ENCODE results near the gene ITGA5. TPM values are rescaled to one million over a fixed set of nuclear protein-coding genes. Genes with fewer than 3 reads are reported as not detected.

The ITGA5 gene
- total and polyA plus RNA-seq, 2 of the 13 experiments (the other 11 are each of a cell fraction or from before 2014, with no cell fraction given): 0.20 to 0.40 TPM

- in situ Hi-C loops (cut with HindIII; ENCODE audit: extremely low pct_ligation_motif_present, low pct_unique_long_range_greater_than_20kb) (loop anchor here (10.0 kb wide), 1 partner anchor 382 kb away; no protein-coding TSS in a partner anchor), intact Hi-C loops (cut with micrococcal nuclease; ENCODE audit: unreplicated experiment) (no loop called here)
- Histone ChIP-seq H4K20me1 (ENCODE audit: insufficient read depth, low read length) (no peaks in the 10 kb centered on the region), H3K4me2 (ENCODE audit: low read depth, low read length) (no peak overlapping the region), H2AFZ (ENCODE audit: low read length) (no peak overlapping the region), H3K36me3 (replicated peaks in 1 of 2; ENCODE audit: control insufficient read depth in 1 of 2, insufficient read depth in 2 of 2, low read length in 2 of 2) (no peaks in the 10 kb centered on the region), H3K9ac (ENCODE audit: insufficient read depth, low read depth, low read length) (no peak overlapping the region), H3K79me2 (ENCODE audit: insufficient read depth, low read length) (no peaks in the 10 kb centered on the region), H3K4me3 (replicated peaks in 1 of 3; ENCODE audit: insufficient read depth in 1 of 3, low read depth in 2 of 3, low read length in 3 of 3) (no peak overlapping the region), H3K9me3 (ENCODE audit: low read length) (no peaks in the 10 kb centered on the region), H3K4me1 (ENCODE audit: insufficient read depth, low read length) (peaks cover 27% of the 10 kb centered on the region), H3K27me3 (ENCODE audit: control insufficient read depth in 1 of 2, insufficient read depth in 2 of 2, low read length in 2 of 2) (peaks cover 0 to 14% of the 10 kb centered on the region in 2 experiments; a peak in 1 of 5 replicates), H3K27ac (ENCODE audit: extremely low read length, insufficient read depth, low read length) (no peak overlapping the region)
- CTCF ChIA-PET (ENCODE audit: low intra/inter-chr PET ratio, low total read pairs): no interaction called here
- FAIRE-seq: no peak
- POLR2A ChIA-PET: no interaction called here
- no peak for ATAC-seq
- BruUV-seq (replicated peaks): no TSS peak
- no peak for DNase-seq (ENCODE audit: low spot score)
- WGBS (ENCODE audit: low lambda C conversion rate): 72% methylated on average over 2 of the region's 4 CpGs
- no peak for TF ChIP-seq BORCS8-MEF2B (CRISPR knock-in tag; IDR thresholded peaks at IDR 0.05)
- TF ChIP-seq SIX1 (CRISPR knock-in tag; IDR thresholded peaks at IDR 0.05; ENCODE audit: borderline replicate concordance): no peak
- TF ChIP-seq DZIP1 (CRISPR knock-in tag; IDR thresholded peaks at IDR 0.05): no peak
- TF ChIP-seq HOXA5 (CRISPR knock-in tag; IDR thresholded peaks at IDR 0.05): no peak
- no peak for TF ChIP-seq PLSCR1 (CRISPR knock-in tag; IDR thresholded peaks at IDR 0.05; ENCODE audit: borderline replicate concordance)
- no peak for TF ChIP-seq PCBP1 (IDR thresholded peaks at IDR 0.05; ENCODE audit: borderline replicate concordance, low read depth, low read length)
- TF ChIP-seq ZNF563 (CRISPR knock-in tag; IDR thresholded peaks at IDR 0.05): no peak
- no peak for TF ChIP-seq ZNF782 (CRISPR knock-in tag; IDR thresholded peaks at IDR 0.05; ENCODE audit: borderline replicate concordance)
- TF ChIP-seq MYNN (CRISPR knock-in tag; IDR thresholded peaks at IDR 0.05; ENCODE audit: low read depth): no peak
- TF ChIP-seq AKAP8 (CRISPR knock-in tag; IDR thresholded peaks at IDR 0.05): no peak
- no peak for TF ChIP-seq TFDP1 (CRISPR knock-in tag; IDR thresholded peaks at IDR 0.05; ENCODE audit: borderline replicate concordance)
- TF ChIP-seq ZBTB8A (CRISPR knock-in tag; IDR thresholded peaks at IDR 0.05; ENCODE audit: borderline replicate concordance, low read depth): no peak
- TF ChIP-seq DDIT3 (CRISPR knock-in tag; IDR thresholded peaks at IDR 0.05): no peak
These were observed 42.5 kb downstream of the ITGA5 start for GRCh38 chr12:54376596-54376995.
